Measurements from ENCODE around the gene KLHL2. TPM values are rescaled to one million over a fixed set of nuclear protein-coding genes. Genes with fewer than 3 reads are reported as not detected.

Gene KLHL2
- total RNA-seq, 4 donors from 2014 or later = 3.6 to 7.9 (median 6.4) TPM

DNA sequence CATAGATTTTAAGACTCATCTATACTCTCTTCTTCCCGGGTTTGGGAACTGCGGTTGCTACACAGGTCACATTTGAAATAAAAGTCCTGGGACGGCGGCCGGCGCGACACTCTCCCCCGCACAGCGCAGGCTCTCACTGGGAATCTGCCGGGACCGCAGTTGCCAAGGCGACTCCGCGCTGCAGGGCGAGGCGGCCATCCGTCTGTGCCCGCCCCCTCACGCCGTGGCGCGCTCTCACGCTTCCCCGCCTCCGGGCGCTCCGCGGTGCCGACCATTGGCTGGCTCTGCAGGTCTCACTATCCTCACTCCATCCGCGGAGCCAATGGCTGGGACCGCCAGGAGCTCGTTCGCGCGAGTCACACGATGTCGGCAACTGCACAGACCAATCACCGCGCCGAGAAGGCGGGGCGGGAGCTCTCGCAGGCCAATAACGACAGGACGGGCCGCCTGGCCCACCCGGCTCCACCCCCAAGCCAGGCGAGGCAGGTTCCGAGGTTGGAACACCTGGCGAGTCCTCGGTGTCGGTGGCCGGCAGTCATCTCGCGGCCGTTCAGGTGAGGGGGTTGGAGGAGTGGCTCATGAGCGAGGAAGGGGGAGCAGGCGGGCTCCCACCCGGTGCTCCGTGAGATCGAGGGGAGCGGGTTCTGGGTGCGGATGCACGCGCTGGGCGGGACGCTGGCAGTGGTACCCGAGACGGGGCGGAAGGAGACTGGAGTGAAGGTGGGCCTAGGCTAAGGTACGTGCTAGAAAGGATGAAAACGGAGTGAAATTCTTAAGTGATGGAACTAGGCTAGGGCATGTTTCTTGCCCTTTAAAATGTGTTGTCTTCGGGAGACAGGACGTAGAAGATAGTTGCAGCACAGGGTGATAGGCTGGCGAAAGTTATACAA, 120.1 kb downstream of the KLHL2 start, which contains the start of gene MSMO1:
MSMO1 (plus strand) TSS at position 459 of the 890 bp plus-strand sequence. CDS start 5,702 bp downstream, outside the sequence.
- H3K4me3 ChIP-seq = peak within 1 kb of the TSS; percentile 86 to 99 (median 92)
- no peaks in the 10 kb centered on the region for H3K27me3 ChIP-seq
- no peaks in the 10 kb centered on the region for H3K9me3 ChIP-seq
- peaks cover 10 to 14% of the 10 kb centered on the region in 2 donors for H3K4me1 ChIP-seq
- DNase-seq (peak; percentile 98 to 99), ATAC-seq (peak; percentile 99)
- in situ Hi-C loops (cut with MboI; ENCODE audit: low sequenced_read_pairs in 4 of 4) (loop anchor here in 2 of 4 donors (10.0 to 25.0 kb wide), 3 partner anchors 115 to 213 kb away; partner anchors contain the start of genes KLHL2 (in 2 of the 2) and TMEM192 (in 1 of the 2)), intact Hi-C loops (cut with DNase I; ENCODE audit: low total_unique reads) (loop anchor here (1.0 to 2.0 kb wide), 2 partner anchors 121 to 215 kb away; partner anchors contain the start of genes KLHL2 and TMEM192)
- peak within 1 kb of the TSS; percentile 70 to 82 (median 78) for H3K27ac ChIP-seq
- TF ChIP-seq, protein P1, sequence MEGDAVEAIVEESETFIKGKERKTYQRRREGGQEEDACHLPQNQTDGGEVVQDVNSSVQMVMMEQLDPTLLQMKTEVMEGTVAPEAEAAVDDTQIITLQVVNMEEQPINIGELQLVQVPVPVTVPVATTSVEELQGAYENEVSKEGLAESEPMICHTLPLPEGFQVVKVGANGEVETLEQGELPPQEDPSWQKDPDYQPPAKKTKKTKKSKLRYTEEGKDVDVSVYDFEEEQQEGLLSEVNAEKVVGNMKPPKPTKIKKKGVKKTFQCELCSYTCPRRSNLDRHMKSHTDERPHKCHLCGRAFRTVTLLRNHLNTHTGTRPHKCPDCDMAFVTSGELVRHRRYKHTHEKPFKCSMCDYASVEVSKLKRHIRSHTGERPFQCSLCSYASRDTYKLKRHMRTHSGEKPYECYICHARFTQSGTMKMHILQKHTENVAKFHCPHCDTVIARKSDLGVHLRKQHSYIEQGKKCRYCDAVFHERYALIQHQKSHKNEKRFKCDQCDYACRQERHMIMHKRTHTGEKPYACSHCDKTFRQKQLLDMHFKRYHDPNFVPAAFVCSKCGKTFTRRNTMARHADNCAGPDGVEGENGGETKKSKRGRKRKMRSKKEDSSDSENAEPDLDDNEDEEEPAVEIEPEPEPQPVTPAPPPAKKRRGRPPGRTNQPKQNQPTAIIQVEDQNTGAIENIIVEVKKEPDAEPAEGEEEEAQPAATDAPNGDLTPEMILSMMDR (IDR thresholded peaks at IDR 0.05 in 4 of 5, conservative IDR thresholded peaks at IDR 0.05 in 1 of 5) = no peak
- TF ChIP-seq POLR2A (IDR thresholded peaks at IDR 0.05) = peak; percentile 42 to 84
- no peaks in the 10 kb centered on the region for H3K36me3 ChIP-seq

DNA sequence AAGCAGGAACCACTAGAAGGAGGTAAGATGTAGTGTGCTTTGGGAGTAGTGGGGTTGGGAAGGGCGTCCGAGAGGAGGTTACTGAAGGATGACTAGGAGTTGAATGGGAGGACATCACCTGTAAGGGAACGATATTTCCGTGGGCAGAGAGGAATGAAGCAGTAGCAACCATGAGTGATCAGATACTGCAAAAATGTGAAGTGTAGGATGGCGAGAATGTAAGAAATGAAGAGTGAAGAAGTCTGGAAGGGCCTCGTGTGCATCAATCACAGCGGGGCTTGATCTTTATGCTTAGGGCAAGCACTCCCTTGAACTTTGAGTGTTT, 120.7 kb downstream of the KLHL2 start:
- TF ChIP-seq POLR2A (IDR thresholded peaks at IDR 0.05) = no peak
- TF ChIP-seq, protein P1 (IDR thresholded peaks at IDR 0.05 in 4 of 5, conservative IDR thresholded peaks at IDR 0.05 in 1 of 5) = no peak
- DNase-seq (no peak), ATAC-seq (no peak)
- intact Hi-C loops (cut with DNase I; ENCODE audit: low total_unique reads) (no loop called here), in situ Hi-C loops (cut with MboI; ENCODE audit: low sequenced_read_pairs in 4 of 4) (loop anchor here in 2 of 4 donors (10.0 to 25.0 kb wide), 3 partner anchors 116 to 213 kb away; partner anchors contain the start of genes KLHL2 (in 2 of the 2) and TMEM192 (in 1 of the 2))
- Histone ChIP-seq H3K4me1 (peaks cover 10 to 14% of the 10 kb centered on the region in 2 donors), H3K36me3 (no peaks in the 10 kb centered on the region), H3K27ac (peak overlapping the region; percentile 70 to 82 (median 78)), H3K27me3 (no peaks in the 10 kb centered on the region), H3K4me3 (peak overlapping the region; percentile 86 to 99 (median 92)), H3K9me3 (no peaks in the 10 kb centered on the region)

DNA sequence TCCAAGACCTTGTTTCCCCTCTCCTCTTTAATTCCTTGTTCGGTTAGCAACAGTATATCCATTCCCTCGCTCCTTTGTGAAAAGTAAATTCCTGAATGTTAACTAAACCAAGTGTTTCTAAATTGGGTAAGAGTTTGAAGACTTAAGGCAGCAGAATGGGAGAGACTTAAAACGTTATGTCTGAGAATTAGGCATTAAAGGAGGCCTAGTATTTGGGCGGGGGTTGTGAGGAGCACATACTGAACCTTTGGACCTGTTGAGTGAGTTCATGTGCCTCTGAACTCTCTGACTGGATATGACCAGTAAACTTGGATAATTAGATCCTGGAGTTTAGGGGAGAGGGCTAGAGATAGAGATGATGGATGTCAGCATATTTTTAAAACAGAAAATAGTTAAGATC, 121.3 kb downstream of the KLHL2 start:
- H3K4me1 ChIP-seq = peaks cover 10 to 14% of the 10 kb centered on the region in 2 donors
- TF ChIP-seq POLR2A (IDR thresholded peaks at IDR 0.05) = no peak
- TF ChIP-seq, protein P1 (IDR thresholded peaks at IDR 0.05 in 4 of 5, conservative IDR thresholded peaks at IDR 0.05 in 1 of 5) = no peak
- ATAC-seq (no peak), DNase-seq (no peak)
- H3K4me3 ChIP-seq = peak overlapping the region in 1 of 4 donors; percentile 93
- H3K27ac ChIP-seq = no peak overlapping the region
- in situ Hi-C loops (cut with MboI; ENCODE audit: low sequenced_read_pairs in 4 of 4) = loop anchor here in 2 of 4 donors (10.0 to 25.0 kb wide), 3 partner anchors 116 to 214 kb away; partner anchors contain the start of genes KLHL2 (in 2 of the 2) and TMEM192 (in 1 of the 2)
- no peaks in the 10 kb centered on the region for H3K9me3 ChIP-seq
- H3K36me3 ChIP-seq = no peaks in the 10 kb centered on the region
- no peaks in the 10 kb centered on the region for H3K27me3 ChIP-seq
- intact Hi-C loops (cut with DNase I; ENCODE audit: low total_unique reads) = no loop called here

DNA sequence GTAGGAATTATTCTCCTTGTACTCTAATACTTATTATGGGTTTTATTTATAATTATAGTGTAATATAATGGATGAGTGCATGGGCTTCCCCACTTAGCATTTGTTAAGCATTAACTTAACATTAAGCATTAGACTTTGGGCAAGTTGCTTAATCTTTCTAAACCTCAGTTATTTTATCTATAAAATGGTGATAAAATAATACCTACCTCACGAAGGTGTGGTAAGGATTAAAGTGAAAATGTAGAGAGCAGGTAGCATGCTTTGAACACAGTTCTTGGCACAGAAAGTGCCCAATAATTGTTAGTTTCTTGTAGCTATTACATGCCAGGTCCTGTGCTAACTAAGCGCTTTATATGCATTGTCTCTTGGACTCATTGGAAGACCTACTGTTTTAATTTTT, 122.7 kb downstream of the KLHL2 start:
- no peak overlapping the region for H3K4me3 ChIP-seq
- no peak for DNase-seq
- H3K36me3 ChIP-seq = no peaks in the 10 kb centered on the region
- TF ChIP-seq POLR2A (IDR thresholded peaks at IDR 0.05) = no peak
- TF ChIP-seq, protein P1 (IDR thresholded peaks at IDR 0.05 in 4 of 5, conservative IDR thresholded peaks at IDR 0.05 in 1 of 5) = no peak
- in situ Hi-C loops (cut with MboI; ENCODE audit: low sequenced_read_pairs in 4 of 4) (loop anchor here in 2 of 4 donors (10.0 to 25.0 kb wide), 2 partner anchors 118 to 215 kb away; partner anchors contain the start of genes KLHL2 (in 1 of the 2) and TMEM192 (in 1 of the 2)), intact Hi-C loops (cut with DNase I; ENCODE audit: low total_unique reads) (no loop called here)
- H3K9me3 ChIP-seq = no peaks in the 10 kb centered on the region
- H3K27ac ChIP-seq = no peak overlapping the region
- ATAC-seq = no peak
- H3K27me3 ChIP-seq = no peaks in the 10 kb centered on the region
- H3K4me1 ChIP-seq = peaks cover 10 to 14% of the 10 kb centered on the region in 2 donors
